Renal cortical epithelial cell (primary cell): ENCODE measurements around the gene VSTM2L. TPM values are rescaled to one million over a fixed set of nuclear protein-coding genes. Genes with fewer than 3 reads are reported as not detected.

Experiments used
- DNase-seq: peaks from one replicate; pipeline ENCODE4 v3.0.0-alpha.2; 2011; ENCODE audit warnings: low read depth
- total RNA-seq: library from RNA; depleted of rRNA; stranded (reverse); fragments of >200 nt; gene quantifications from 2 replicates; pipeline ENCODE4 v1.2.3, GENCODE V29; 2014

Gene VSTM2L
- total RNA-seq, 1 donor from 2014 or later, result 12.7 TPM

DNA sequence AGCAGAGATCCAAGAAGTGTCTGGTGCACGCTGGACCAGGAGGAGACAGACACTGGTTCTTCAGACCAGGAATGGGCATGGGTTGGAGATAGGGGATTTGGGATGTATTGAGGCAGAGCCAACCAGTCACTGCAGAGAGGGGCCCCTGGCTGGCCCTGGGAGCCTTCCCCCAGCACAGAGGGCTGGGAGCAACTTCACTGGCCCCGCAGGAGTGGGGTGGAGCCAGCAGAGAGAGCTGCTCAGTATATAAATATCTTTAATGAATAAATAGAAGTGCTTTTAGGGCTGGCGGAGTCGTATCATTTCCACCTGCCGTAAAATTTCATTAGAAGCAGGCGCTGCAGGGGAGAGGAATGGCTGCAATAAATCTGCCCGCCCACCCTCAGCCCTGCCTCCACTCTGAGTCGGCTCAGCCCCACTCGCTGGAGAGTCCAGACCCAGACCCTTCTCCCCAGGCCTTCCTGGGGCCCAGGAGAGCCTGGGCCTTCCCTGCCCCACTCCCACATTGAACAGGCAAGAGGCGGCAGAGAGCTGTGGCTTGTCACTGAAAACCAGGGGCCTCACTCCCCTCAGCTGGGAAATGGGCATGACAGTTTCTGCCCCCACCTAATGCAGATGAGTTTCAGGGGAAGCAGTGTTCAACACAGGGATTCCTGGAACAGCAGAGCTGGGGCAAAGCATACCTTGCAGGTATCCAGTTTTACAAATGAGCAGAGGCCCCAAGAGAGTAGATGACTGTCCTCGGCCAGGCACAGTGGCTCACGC is 23.9 kb upstream of the VSTM2L start:
- no peak for DNase-seq

DNA sequence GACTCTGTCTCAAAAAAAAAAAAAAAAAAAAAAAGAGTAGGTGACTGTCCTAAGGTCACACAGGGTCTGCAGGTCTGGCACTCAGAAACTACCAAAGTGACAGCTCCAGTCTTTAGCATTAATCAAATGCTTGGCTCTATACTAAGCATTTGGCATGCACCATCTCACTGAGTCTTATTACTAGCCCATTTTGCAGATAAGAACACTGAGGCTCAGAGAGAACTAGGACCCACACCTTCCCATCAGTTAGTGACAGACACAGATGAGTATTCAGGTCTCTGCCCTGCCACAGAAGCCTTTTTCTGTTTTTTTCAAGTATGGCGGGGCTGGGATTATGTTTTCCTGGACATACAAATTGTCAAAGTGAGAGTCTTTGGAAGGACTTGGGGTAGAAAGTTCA is 23.1 kb upstream of the VSTM2L start:
- DNase-seq, result no peak

DNA sequence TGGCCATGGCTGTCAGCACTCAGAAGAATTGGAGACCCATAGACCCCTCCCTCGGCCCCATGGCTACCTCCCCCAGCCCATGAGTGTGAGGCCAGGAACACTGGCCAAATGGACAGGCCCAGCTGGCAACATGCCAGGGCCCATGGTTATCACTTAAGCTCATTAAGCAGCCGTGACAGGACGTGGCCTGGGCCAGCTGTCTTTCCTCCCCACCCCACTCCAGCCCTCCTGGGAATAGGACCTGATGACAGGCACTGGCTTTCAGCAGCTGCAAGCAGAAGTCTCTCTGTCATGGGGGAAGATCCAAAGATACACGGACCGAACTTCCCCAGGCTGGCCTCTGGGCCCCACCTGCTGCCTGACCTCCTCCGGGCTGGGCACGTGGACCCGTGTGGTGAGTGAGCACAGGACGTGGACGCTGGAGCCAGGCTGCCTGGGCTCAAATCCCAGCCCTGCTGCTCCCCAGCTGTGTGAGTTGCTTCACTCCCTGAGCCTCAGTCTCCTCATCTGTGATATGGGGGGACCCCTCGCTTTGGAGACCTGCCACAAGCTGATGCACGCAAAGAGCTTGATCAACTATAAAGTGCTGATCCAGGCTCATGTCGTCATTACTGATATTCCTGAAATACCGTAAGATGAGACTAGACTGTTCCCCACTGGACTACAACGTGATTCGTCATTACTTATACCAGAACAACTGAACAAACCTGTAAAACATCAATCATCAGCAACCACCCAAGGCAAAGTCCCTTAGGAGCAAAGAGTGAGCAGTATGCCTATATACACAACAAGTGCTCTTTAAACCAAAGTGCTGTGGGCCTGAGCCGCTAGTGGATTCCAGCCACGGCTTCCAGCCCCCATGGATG is 22.0 kb upstream of the VSTM2L start:
- no peak for DNase-seq

DNA sequence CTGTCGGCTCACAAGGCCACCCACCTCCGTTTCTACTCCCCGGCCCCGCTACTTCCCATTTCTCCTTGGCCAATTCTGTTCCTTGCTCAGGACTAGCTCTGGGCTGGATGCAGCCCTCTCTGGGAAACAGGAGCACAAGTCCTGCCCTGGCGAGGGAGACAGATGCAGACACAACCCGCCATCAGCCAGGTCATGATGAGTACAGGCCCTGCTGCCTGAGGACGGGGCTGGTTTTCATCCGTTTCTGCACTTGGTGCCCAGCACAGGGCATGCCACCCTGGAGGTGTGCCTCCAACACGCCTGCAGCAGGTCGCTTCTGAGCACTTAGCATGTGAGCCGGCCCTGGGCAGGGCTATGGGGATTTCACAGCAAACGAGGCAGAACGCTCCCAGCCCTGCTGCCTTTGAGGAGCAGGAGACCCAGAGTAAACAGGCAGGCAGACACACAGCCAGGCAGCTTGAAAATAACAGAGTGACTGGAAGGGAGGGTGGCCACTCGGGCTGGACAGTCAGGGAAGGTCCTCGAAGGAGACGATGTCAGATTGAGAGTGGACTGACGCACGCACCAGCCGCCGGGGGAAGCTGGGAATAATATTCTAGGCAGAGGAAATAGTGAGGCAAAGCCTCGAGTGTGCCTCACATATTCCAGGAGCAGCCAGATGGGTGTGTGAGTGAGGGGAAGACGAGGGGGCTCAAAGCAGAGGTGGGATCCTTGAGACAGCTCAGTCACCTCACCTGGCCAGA is 21.2 kb upstream of the VSTM2L start:
- no peak for DNase-seq

DNA sequence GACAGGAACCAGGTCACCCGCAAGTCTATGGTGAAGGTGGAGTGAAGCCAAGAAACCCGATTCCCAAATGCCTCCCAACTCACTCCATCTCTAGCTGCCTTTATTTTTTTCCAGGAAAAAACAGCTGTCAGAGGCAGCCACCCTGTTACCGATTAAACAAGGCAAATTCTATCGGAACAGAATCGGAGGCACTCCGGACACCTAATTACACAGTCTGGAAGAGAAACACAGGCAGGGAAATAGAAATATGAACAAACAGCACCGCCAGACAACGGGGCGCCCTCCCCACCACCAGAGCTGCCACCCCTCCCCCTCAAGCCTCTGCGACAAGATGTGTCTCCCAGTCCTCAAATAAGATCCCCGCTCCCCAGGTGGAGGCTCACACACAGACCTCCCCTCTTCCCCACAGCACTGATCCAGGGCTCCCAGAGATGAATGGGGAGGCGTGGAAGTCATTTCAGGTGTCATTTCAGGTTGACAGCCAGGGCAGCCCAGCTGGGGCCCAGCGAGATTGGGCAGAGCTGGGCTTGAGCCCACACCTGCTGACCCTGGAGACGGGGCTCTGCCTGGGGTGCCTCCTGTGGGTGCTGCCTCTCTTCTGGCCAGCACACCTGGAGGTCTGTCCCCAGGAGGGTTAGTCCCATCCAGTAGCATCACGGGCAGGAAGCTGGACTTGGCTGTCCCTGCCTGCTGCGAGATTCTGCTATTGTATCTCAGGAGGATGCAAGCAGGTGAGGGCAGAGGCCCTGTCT is 19.8 kb upstream of the VSTM2L start:
- DNase-seq, result no peak

DNA sequence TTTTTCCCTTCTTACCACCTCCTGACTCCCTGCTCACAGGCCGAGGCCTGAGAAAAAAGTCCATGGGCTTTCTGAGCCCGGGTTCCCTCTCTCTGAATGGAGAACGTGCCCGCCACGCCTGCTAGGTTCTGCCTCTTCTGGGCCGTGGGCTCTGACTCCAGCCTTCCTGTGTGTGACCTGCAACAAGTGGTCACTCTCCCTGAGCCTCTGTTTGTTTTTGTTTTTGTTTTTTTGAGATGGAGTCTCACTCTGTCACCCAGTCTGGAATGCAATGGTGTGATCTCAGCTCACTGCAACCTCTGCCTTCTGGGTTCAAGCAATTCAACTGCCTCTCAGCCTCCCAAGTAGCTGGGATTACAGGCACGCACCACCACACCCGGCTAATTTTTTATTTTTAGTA is 17.9 kb upstream of the VSTM2L start:
- no peak for DNase-seq

DNA sequence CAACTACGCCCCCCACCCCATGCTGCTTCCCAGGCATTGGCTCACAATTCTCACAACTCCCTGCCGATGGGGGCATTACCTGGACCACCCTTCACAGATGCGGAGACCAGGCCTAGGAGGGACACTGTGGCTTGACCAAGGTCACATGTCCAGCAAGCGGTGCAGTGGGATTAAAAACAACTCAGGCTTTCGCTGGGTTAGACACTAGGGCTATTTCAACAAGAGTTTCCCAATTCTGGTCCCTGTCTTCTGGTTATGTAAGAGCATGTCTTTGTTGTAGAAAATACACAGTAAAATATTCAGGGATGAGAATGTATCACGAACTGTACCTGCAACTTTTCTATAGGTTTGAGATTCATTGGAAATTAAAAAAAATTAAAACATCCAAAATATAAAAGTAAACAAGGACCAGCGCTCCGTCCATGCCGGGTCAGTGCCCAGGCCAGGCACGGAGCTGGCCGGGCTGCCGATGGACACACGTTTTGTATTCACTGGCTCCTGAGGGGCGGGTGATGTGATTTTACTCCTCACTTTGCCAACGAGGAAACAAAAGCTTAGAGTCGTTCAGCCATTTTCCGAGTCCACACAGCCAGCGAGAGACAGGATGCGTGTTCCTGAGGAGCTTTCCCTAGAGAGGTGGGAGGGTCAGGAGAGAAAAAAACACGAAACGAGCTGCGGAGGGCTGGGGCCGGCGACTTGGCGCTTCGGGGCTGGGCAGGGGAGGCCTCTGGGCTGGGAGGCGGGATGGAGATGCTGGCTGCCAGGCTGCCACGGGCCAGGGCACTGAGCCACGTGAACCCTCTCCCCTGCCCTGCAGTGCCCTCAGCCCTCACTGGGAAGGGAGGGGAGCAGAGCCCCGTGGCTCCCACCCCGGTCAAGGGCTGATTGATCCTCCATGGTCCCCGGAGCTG is 17.1 kb upstream of the VSTM2L start:
- no peak for DNase-seq

DNA sequence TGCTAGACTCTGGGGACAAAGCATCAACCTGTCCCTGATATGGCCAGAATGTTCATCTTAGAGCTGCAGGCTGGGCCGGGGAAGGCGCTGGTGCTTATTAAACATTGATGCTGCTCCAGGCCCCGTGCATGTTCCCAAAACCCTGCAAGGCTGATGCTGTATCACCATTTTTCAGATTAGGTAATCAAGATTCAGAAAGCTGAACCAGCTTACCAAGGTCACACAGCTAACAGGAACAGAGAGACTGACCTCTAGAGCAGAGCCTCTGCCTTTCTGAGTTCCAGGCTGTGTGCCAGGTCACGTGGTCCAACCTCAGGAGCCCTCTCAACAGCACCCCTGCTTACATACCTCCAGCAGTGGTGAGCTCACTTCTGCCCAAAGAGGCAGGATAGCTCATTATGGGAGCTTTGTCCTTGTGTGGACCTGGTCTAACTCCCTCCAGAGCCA is 16.1 kb upstream of the VSTM2L start:
- peak; percentile 44 for DNase-seq

DNA sequence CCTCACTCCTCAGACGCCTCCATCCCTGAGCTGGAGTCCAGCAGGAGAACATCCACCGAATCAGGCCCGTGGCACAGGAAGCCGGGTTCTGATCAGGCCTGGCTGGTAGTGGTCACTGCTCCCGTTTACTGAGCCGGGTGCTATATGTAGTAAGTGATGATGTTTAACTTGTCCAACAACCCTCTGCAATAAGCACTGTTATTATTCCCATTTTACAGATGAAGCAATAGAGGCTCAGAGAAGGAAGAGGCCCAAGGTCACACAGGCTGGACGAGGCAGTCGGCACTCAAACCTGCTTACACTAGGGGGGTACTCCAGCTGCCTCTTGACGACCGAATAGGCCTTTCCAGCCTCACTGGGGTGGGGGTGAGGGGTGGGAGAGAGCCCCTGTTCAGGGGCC is 14.3 kb upstream of the VSTM2L start:
- DNase-seq, result no peak

DNA sequence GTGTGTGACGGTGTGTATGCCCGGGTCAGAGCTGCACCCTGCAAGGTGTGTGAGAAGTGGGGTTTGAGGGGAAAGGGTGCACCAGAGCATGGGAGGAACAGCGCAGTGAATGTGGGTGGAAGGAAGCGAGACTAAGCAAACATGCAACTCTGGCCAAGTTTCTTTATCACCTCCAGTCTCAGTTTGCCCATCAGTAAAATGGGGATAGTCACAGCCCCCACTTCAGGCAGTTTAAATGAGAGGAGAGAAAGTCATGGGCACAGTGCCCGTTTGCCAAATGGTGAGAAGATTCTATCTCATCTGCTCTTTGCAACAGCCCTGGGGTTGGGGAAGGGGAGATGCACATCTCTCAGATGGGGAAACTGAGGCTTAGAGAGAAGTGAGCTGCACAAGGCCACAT is 12.8 kb upstream of the VSTM2L start:
- no peak for DNase-seq

DNA sequence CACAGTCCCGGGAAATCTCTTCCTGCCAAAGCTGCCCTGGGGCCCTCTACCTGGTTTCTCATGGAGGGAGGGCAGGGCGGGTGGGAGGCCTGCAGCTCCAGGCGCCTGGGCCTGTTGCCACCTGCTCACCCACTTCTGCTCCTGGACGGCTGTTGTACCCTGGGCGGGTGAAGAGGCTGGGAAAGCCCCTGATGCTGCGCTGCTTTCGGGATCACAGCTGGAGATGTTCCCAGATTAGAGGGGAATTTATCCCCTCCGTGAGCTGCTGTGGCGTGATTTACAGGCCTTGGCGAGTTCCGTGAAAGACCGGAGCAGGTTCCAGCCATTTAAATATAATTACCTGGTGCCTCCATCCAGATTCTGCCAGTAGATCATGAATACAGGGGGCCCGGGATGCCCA is 12.3 kb upstream of the VSTM2L start:
- no peak for DNase-seq

DNA sequence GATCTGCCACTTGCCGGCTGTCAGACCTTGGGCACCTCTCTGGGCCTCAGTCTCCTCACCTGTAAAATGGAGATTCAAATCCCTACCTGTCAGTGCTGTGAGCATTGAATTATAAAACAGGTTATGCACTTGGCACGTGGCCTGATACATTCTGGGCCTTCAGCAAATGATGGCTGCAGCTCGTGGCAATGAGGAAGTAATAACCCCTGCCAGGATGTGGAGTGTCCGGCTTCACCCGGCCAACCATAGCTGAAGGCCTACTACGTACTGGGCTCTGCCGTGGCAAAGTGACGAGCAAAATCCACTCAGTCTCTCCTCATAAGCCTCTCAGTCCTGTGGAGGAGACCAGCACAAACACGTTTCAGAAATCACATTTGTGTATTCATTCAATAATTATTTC is 10.9 kb upstream of the VSTM2L start:
- no peak for DNase-seq

DNA sequence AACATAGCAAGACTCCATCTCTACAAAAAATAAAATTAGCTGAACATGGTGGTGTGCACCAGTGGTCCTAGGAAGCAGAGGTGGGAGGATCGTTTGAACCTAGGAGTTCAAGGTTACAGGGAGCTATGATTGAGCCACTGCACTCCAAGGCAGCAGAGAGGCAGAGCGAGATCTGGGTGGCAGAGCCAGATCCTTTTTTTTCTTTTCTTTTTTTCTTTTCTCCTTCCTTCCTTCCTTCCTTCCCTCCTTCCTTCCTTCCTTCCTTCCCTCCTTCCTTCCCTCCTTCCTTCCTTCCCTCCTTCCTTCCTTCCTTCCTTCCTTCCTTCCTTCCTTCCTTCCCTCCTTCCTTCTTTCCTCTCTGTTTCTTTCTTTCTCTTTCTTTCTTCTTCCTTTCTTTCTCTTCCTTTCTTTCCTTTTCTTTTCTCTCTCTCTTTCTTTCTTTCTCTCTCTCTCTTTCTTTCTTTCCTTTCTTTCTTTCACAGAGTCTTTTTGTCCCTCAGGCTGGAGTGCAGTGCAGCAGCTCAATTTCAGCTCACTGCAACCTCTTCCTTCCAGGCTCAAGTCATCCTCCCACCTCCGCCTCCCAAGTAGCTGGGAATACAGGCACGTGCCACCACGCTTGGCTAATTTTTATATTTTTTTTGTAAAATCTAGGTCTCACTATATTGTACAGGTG is 9.2 kb upstream of the VSTM2L start:
- DNase-seq, result no peak

DNA sequence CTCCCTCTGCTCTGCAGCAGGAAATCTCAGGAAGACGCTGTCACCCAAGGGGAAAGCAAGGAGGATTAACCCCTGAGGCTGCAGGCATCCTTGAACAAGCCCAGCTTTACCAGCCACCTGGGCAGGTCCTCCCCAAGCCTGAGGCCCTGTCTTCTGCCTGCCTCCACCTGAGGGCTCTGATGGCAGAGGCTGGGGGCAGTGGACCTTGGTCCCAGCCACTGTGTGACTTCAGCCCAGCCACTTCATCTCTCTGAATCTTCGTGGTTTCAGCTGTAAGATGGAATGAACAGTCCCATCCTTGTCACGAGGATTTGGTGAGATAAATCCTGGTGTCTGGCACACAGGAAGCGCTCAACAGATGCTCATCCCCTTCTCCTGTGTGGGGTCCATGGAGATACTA is 8.5 kb upstream of the VSTM2L start:
- DNase-seq, result no peak

DNA sequence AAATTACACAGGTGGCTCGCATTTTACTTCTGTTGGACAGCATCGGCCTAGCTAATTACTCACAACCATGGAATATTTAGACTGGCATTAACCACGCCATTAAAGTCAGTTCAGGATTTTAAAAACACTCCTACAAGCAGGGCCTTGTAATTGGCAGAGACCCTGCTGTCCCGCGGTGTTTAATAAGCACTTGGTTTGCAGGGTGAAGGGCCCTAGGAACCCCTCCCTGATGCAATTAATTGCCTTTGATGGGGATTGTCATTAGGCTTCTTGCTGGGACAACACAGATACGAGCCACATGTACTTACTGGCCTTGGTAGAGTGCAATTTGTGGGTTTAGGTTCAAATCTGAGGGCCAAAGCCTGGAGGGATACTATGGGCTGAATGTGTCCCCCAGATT is 7.8 kb upstream of the VSTM2L start:
- DNase-seq, result no peak

DNA sequence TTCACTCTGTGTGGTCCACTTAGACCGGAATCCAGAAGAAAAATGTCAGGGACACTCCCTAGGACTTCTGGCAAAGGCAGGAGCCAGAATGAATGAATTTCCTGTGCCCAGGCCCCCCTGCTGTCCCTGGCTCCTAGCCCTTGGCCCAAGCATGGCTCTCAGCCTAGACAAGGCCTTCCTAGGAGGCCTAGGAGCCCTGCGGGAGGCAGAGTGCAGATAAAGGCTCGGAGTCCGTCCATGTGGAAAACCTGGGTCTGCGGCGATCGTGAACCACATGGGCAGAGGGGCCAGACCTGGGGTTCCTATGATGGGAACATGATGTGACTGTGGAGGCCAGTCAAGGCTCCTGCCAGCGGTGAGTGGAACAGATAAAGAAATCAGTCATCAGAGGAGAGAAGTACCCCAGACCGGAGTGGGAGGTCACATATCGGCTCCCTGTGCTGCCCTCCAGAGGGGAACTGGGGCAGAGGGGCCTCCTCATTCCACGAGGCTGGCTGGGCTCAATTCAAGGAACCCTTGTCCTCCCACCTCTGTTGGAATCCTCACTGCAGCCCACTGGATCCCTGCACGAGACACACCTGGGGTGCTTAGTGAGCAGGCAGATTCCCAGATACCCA is 5.9 kb upstream of the VSTM2L start:
- DNase-seq, result no peak

DNA sequence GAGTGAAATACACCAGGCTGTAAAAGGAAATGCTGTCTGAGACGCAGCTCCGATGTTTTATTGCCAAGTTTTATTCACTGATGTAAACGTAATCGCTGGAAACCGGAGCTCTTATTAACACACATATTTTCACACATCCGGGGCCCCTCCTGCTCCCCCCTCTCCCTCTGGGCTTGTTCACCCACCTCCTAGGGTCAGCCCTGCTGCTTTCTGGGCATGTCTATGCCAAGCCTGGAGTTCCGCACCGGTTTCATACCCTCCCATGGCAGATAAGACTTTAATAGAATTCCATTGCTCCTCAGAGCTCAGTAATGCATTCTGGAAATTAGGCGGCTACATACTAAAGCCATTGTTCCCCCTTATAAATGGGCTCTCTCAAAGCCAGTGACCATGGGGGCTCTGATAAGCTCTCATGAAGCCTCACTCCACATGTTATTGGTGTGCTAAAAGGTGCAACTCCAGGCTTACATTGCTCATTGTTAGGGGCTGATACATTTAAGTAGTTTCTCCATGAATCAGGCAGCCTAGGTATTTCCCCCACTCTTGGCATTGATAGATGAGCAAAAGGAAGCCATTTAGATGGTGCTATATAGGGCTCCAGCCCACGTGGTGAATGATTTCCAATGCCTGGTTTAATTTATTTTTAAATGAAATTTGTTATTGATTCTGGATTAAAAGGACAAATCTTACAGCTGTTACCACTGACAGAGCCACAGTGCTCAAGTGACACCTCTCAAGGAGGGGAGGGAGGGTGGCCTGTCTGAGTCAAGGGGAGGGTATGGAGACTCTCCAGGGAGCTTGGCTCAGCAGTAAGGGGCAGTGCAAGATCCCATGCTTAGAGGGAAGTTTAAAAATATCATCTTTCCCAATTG is 4.5 kb upstream of the VSTM2L start:
- DNase-seq, result no peak
